BLaER1 treated with 17β-estradiol and CSF1 and Interleukin-3, amounts not matched to agents 10 nM and 100 nM (cell line): ENCODE measurements around the gene PCED1A.
"Not testable (repeated sequence)": the region's sequence is repeated elsewhere in the genome, so short reads cannot be mapped to it uniquely, and the experiment has no call there.

Experiments
- H3K27ac ChIP-seq, 11 experiments: shearing (Covaris generic); formaldehyde crosslinking; 2 replicates each; pipeline ENCODE4 v1.8.1; 2022
- H3K27me3 ChIP-seq, 11 experiments: shearing (Covaris generic); formaldehyde crosslinking; 2 replicates each; pipeline ENCODE4 v1.8.1; 2022
- H3K36me3 ChIP-seq, 11 experiments: shearing (Covaris generic); formaldehyde crosslinking; 2 replicates each; pipeline ENCODE4 v1.8.1; 2022
- H3K4me1 ChIP-seq, 10 experiments: shearing (Covaris generic); formaldehyde crosslinking; 2 replicates each; pipeline ENCODE4 v1.8.1; 2022
- H3K4me2 ChIP-seq, 11 experiments: shearing (Covaris generic); formaldehyde crosslinking; 2 replicates each; pipeline ENCODE4 v1.8.1; 2022
- H3K4me3 ChIP-seq, 10 experiments: shearing (Covaris generic); formaldehyde crosslinking; 2 replicates each; pipeline ENCODE4 v1.8.1; 2022
- H3K9ac ChIP-seq, 11 experiments: shearing (Covaris generic); formaldehyde crosslinking; 2 replicates each; pipeline ENCODE4 v1.8.1; 2022
- H3K9me3 ChIP-seq, 11 experiments: shearing (Covaris generic); formaldehyde crosslinking; replicated peaks in 1 of 11; 2 replicates each; pipeline ENCODE4 v1.8.1; 2022
- H4K20me1 ChIP-seq, 11 experiments: shearing (Covaris generic); formaldehyde crosslinking; 2 replicates each; pipeline ENCODE4 v1.8.1; 2022
- Cebpa-rat ChIP-seq, 11 experiments: shearing (Covaris generic); IDR thresholded peaks; 2 replicates each; pipeline ENCODE4 v1.8.1; 2022

PCED1A gene

GRCh38 chr20:2833761-2834160 lies 6.7 kb downstream of the PCED1A start:
- no peaks in the 10 kb centered on the region for H3K27me3 ChIP-seq
- no peak for TF ChIP-seq Cebpa-rat (IDR thresholded peaks at IDR 0.05)
- H3K9me3 ChIP-seq: no peaks in the 10 kb centered on the region
- H3K4me2 ChIP-seq: peak overlapping the region in 2 of 11 experiments; percentile 45 to 46; a peak in 4 of 22 replicates
- H3K9ac ChIP-seq: peak overlapping the region in 1 of 11 experiments; percentile 1; a peak in 1 of 22 replicates
- H3K4me3 ChIP-seq: no peak overlapping the region
- H4K20me1 ChIP-seq: no peaks in the 10 kb centered on the region
- no peak overlapping the region for H3K27ac ChIP-seq
- H3K36me3 ChIP-seq: no peaks in the 10 kb centered on the region; a peak in 4 of 22 replicates
- peaks cover 15 to 59% (median 31%) of the 10 kb centered on the region in 10 experiments for H3K4me1 ChIP-seq

GRCh38 chr20:2831206-2831605 lies 9.2 kb downstream of the PCED1A start:
- H4K20me1 ChIP-seq, H3K36me3 ChIP-seq: not testable (repeated sequence)
- H3K4me2 ChIP-seq: peak overlapping the region in 5 of 11 experiments; percentile 49 to 76 (median 65); a peak in 11 of 22 replicates

GRCh38 chr20:2829376-2829775 lies 11.1 kb downstream of the PCED1A start:
- TF ChIP-seq Cebpa-rat (IDR thresholded peaks at IDR 0.05): no peak
- Histone ChIP-seq H3K9me3 (peaks cover 0 to 9% (median 0%) of the 10 kb centered on the region in 11 experiments; a peak in 5 of 22 replicates), H3K4me3 (no peak overlapping the region), H3K36me3 (no peaks in the 10 kb centered on the region), H3K27me3 (no peaks in the 10 kb centered on the region), H3K27ac (no peak overlapping the region), H3K4me1 (peaks cover 18 to 50% (median 32%) of the 10 kb centered on the region in 10 experiments), H4K20me1 (no peaks in the 10 kb centered on the region), H3K4me2 (no peak overlapping the region), H3K9ac (no peak overlapping the region)

More at GRCh38 chr20:2831206-2831605, 9.2 kb downstream of the PCED1A start:
- peaks cover 11 to 53% (median 25%) of the 10 kb centered on the region in 10 experiments for H3K4me1 ChIP-seq
- not testable (repeated sequence) for H3K4me3 ChIP-seq, H3K27me3 ChIP-seq, H3K9ac ChIP-seq, H3K9me3 ChIP-seq
- H3K27ac ChIP-seq: peak overlapping the region in 1 of 11 experiments; percentile 51; a peak in 1 of 22 replicates

GRCh38 chr20:2826655-2827054 lies 13.8 kb downstream of the PCED1A start:
- no peak for TF ChIP-seq Cebpa-rat (IDR thresholded peaks at IDR 0.05)
- Histone ChIP-seq H3K27ac (no peak overlapping the region), H3K4me2 (peak overlapping the region; percentile 33 to 71 (median 55); a peak in 21 of 22 replicates)

GRCh38 chr20:2825761-2826160 lies 14.7 kb downstream of the PCED1A start:
- Histone ChIP-seq H3K9ac (no peak overlapping the region), H3K4me1 (peaks cover 12 to 33% (median 29%) of the 10 kb centered on the region in 10 experiments), H3K4me3 (no peak overlapping the region), H3K27me3 (peaks cover 0 to 7% (median 0%) of the 10 kb centered on the region in 11 experiments; a peak in 1 of 22 replicates), H3K27ac (no peak overlapping the region), H3K9me3 (peaks cover 0 to 9% (median 0%) of the 10 kb centered on the region in 11 experiments; a peak in 5 of 22 replicates), H4K20me1 (no peaks in the 10 kb centered on the region), H3K36me3 (no peaks in the 10 kb centered on the region), H3K4me2 (peak overlapping the region in 10 of 11 experiments; percentile 18 to 71 (median 60); a peak in 17 of 22 replicates)
- TF ChIP-seq Cebpa-rat (IDR thresholded peaks at IDR 0.05): no peak

More at GRCh38 chr20:2826655-2827054, 13.8 kb downstream of the PCED1A start:
- no peaks in the 10 kb centered on the region for H4K20me1 ChIP-seq
- H3K4me1 ChIP-seq: peaks cover 18 to 32% (median 27%) of the 10 kb centered on the region in 10 experiments
- no peak overlapping the region for H3K4me3 ChIP-seq
- peaks cover 0 to under 1% (median 0%) of the 10 kb centered on the region in 11 experiments; a peak in 1 of 22 replicates for H3K27me3 ChIP-seq
- H3K36me3 ChIP-seq: no peaks in the 10 kb centered on the region
- peaks cover 0 to 9% (median 0%) of the 10 kb centered on the region in 11 experiments; a peak in 5 of 22 replicates for H3K9me3 ChIP-seq
- H3K9ac ChIP-seq: no peak overlapping the region

- Histone ChIP-seq H3K9me3 (no peaks in the 10 kb centered on the region), H3K4me3 (no peak overlapping the region), H3K9ac (no peak overlapping the region), H3K27me3 (peaks cover 0 to 7% (median 0%) of the 10 kb centered on the region in 11 experiments; a peak in 1 of 22 replicates), H4K20me1 (no peaks in the 10 kb centered on the region), H3K4me2 (peak overlapping the region in 10 of 11 experiments; percentile 37 to 72 (median 64); a peak in 18 of 22 replicates), H3K27ac (no peak overlapping the region), H3K36me3 (no peaks in the 10 kb centered on the region), H3K4me1 (peaks cover 10 to 43% (median 30%) of the 10 kb centered on the region in 10 experiments)
- TF ChIP-seq Cebpa-rat (IDR thresholded peaks at IDR 0.05): no peak
These were observed 18.4 kb downstream of the PCED1A start for GRCh38 chr20:2822073-2822472.

GRCh38 chr20:2820896-2821869 lies 19.3 kb downstream of the PCED1A start:
- Histone ChIP-seq H3K9ac (no peak overlapping the region), H3K4me2 (peak overlapping the region in 9 of 11 experiments; percentile 37 to 70 (median 64); a peak in 15 of 22 replicates), H3K36me3 (no peaks in the 10 kb centered on the region), H3K27ac (no peak overlapping the region), H3K4me3 (no peak overlapping the region), H3K4me1 (peaks cover under 1 to 39% (median 23%) of the 10 kb centered on the region in 10 experiments), H3K9me3 (no peaks in the 10 kb centered on the region), H3K27me3 (peaks cover 0 to 7% (median 0%) of the 10 kb centered on the region in 11 experiments; a peak in 1 of 22 replicates), H4K20me1 (no peaks in the 10 kb centered on the region)
- no peak for TF ChIP-seq Cebpa-rat (IDR thresholded peaks at IDR 0.05)

- H3K4me2 ChIP-seq: no peak overlapping the region
- peaks cover 3 to 37% (median 23%) of the 10 kb centered on the region in 10 experiments for H3K4me1 ChIP-seq
- TF ChIP-seq Cebpa-rat (IDR thresholded peaks at IDR 0.05): no peak
- H3K9ac ChIP-seq: no peak overlapping the region
- no peak overlapping the region for H3K27ac ChIP-seq
- H4K20me1 ChIP-seq: no peaks in the 10 kb centered on the region
- H3K4me3 ChIP-seq: no peak overlapping the region
- peaks cover 0 to 7% (median 0%) of the 10 kb centered on the region in 11 experiments; a peak in 1 of 22 replicates for H3K27me3 ChIP-seq
- no peaks in the 10 kb centered on the region for H3K9me3 ChIP-seq
- no peaks in the 10 kb centered on the region for H3K36me3 ChIP-seq
These were observed 20.2 kb downstream of the PCED1A start for GRCh38 chr20:2820084-2820895.
